Ascending aorta (tissue), 2 donors: Measurements from ENCODE around the gene OXCT2. TPM values are rescaled to one million over a fixed set of nuclear protein-coding genes. Genes with fewer than 3 reads are reported as not detected.
A peak's percentile ranks its signal among the peaks of the same experiment; 100 is the strongest.

Source experiments
- DNase-seq, 2 donors: peaks; one replicate each; pipeline ENCODE4 v3.0.0-alpha.2; 2019; ENCODE audit warnings: low spot score in 2 of 2
- H3K27ac ChIP-seq, 2 donors: fragments of 200-600 bp; sonication (generic); one replicate each; pipeline ENCODE4 v1.5.1; 2016 to 2017; ENCODE audit warnings: mild to moderate bottlenecking in 1 of 2
- H3K27me3 ChIP-seq: fragments of 200-600 bp; sonication (generic); one replicate; pipeline ENCODE4 v1.5.1; 2017
- H3K36me3 ChIP-seq, 2 donors: fragments of 200-600 bp; sonication (generic); one replicate each; pipeline ENCODE4 v1.5.1; 2016
- H3K4me1 ChIP-seq, 2 donors: fragments of 200-600 bp; sonication (generic); one replicate each; pipeline ENCODE4 v1.5.1; 2016 to 2017; ENCODE audit warnings: mild to moderate bottlenecking in 1 of 2
- H3K4me3 ChIP-seq, 2 donors: fragments of 200-600 bp; sonication (generic); one replicate each; pipeline ENCODE4 v1.5.1; 2016 to 2017; ENCODE audit warnings: mild to moderate bottlenecking in 1 of 2
- H3K9me3 ChIP-seq, 2 donors: fragments of 200-600 bp; sonication (generic); one replicate each; pipeline ENCODE4 v1.5.1; 2016
- CTCF ChIP-seq, 3 experiments: fragments of 200-600 bp in 2 of 3; fragments of 450-650 bp in 1 of 3; sonication (generic) in 2 of 3; IDR thresholded peaks; one replicate each; pipeline ENCODE4 v1.5.1; 2016 to 2019; ENCODE audit warnings: antibody characterized with exemption in 3 of 3, mild to moderate bottlenecking in 1 of 3, moderate library complexity in 1 of 3
- intact Hi-C: fragments of 100-400 bp; cut with DNase I; formaldehyde crosslinking; loops from one replicate; pipeline ENCODE4 v1.15.1; 2023
- total RNA-seq: library from RNA; depleted of rRNA; stranded (reverse); fragments of >200 nt; gene quantifications from one replicate; pipeline ENCODE4 v1.1.0, GENCODE V29; 2016

The OXCT2 gene
- total RNA-seq, 1 donor from 2014 or later, result not detected

GRCh38 chr1:39727221-39727931 lies 43.8 kb downstream of the OXCT2 start:
- Histone ChIP-seq H3K27ac (no peak overlapping the region), H3K4me1 (no peaks in the 10 kb centered on the region), H3K9me3 (no peaks in the 10 kb centered on the region), H3K27me3 (no peaks in the 10 kb centered on the region), H3K4me3 (no peak overlapping the region), H3K36me3 (no peaks in the 10 kb centered on the region)
- TF ChIP-seq CTCF (IDR thresholded peaks at IDR 0.05), result no peak
- no peak for DNase-seq
- intact Hi-C loops, result no loop called here

- no peak overlapping the region for H3K4me3 ChIP-seq
- H3K27me3 ChIP-seq, result no peaks in the 10 kb centered on the region
- no peaks in the 10 kb centered on the region for H3K4me1 ChIP-seq
- H3K36me3 ChIP-seq, result no peaks in the 10 kb centered on the region
- no peak for TF ChIP-seq CTCF (IDR thresholded peaks at IDR 0.05)
- no peak overlapping the region for H3K27ac ChIP-seq
- intact Hi-C loops, result no loop called here
- DNase-seq, result no peak
- no peaks in the 10 kb centered on the region for H3K9me3 ChIP-seq
Observed at GRCh38 chr1:39726600-39726999, 44.5 kb downstream of the OXCT2 start.

GRCh38 chr1:39722495-39722894 lies 48.7 kb downstream of the OXCT2 start:
- Histone ChIP-seq H3K4me1 (no peaks in the 10 kb centered on the region), H3K36me3 (no peaks in the 10 kb centered on the region), H3K4me3 (no peak overlapping the region), H3K27me3 (no peaks in the 10 kb centered on the region), H3K27ac (no peak overlapping the region), H3K9me3 (no peaks in the 10 kb centered on the region)
- intact Hi-C loops, result no loop called here
- no peak for TF ChIP-seq CTCF (IDR thresholded peaks at IDR 0.05)
- no peak for DNase-seq

GRCh38 chr1:39721664-39722063 lies 49.5 kb downstream of the OXCT2 start:
- no peak for DNase-seq
- Histone ChIP-seq H3K27me3 (no peaks in the 10 kb centered on the region), H3K4me1 (no peaks in the 10 kb centered on the region), H3K27ac (no peak overlapping the region), H3K4me3 (no peak overlapping the region), H3K36me3 (no peaks in the 10 kb centered on the region), H3K9me3 (no peaks in the 10 kb centered on the region)
- TF ChIP-seq CTCF (IDR thresholded peaks at IDR 0.05), result no peak
- intact Hi-C loops, result no loop called here

GRCh38 chr1:39720094-39720999 lies 50.8 kb downstream of the OXCT2 start:
- no peak overlapping the region for H3K27ac ChIP-seq
- intact Hi-C loops, result loop anchor here (1.0 kb wide), 1 partner anchor 114 kb away; no protein-coding TSS in a partner anchor
- no peaks in the 10 kb centered on the region for H3K27me3 ChIP-seq
- DNase-seq, result no peak
- no peaks in the 10 kb centered on the region for H3K36me3 ChIP-seq
- peak; percentile 55 to 70 (median 70) for TF ChIP-seq CTCF (IDR thresholded peaks at IDR 0.05)
- no peaks in the 10 kb centered on the region for H3K9me3 ChIP-seq
- no peaks in the 10 kb centered on the region for H3K4me1 ChIP-seq
- H3K4me3 ChIP-seq, result no peak overlapping the region

Other genes starting within 250 kb of the OXCT2 start
- gene PABPC4, start 194.6 kb downstream of the OXCT2 start, total RNA-seq, result 175 TPM
- gene HEYL, start 131.7 kb downstream of the OXCT2 start, total RNA-seq, result 34.0 TPM
- not detected for gene NT5C1A, start 99.2 kb downstream of the OXCT2 start, total RNA-seq
- gene HPCAL4, start 79.9 kb downstream of the OXCT2 start, total RNA-seq, result not detected
- gene PPIE, start 32.5 kb downstream of the OXCT2 start, total RNA-seq, result 58.3 TPM
- not detected for gene BMP8B, start 17.5 kb upstream of the OXCT2 start, total RNA-seq
- gene TRIT1, start 112.2 kb upstream of the OXCT2 start, total RNA-seq, result 12.2 TPM
- 22.1 TPM for gene MYCL, start 130.6 kb upstream of the OXCT2 start, total RNA-seq
- gene MFSD2A, start 183.8 kb upstream of the OXCT2 start, total RNA-seq, result 0.32 TPM